DMS53 treated with DMSO at 0.1 percent for 48 hours (cell line): Measurements from ENCODE around the gene CTSD.
"Not testable (repeated sequence)": the region's sequence is repeated elsewhere in the genome, so short reads cannot be mapped to it uniquely, and the experiment has no call there.

Experiments
- DNase-seq: peaks from one replicate; lab custom pipeline; 2025; ENCODE audit not compliant: unreplicated experiment; lab: John Stamatoyannopoulos, UW

Gene CTSD

DNA sequence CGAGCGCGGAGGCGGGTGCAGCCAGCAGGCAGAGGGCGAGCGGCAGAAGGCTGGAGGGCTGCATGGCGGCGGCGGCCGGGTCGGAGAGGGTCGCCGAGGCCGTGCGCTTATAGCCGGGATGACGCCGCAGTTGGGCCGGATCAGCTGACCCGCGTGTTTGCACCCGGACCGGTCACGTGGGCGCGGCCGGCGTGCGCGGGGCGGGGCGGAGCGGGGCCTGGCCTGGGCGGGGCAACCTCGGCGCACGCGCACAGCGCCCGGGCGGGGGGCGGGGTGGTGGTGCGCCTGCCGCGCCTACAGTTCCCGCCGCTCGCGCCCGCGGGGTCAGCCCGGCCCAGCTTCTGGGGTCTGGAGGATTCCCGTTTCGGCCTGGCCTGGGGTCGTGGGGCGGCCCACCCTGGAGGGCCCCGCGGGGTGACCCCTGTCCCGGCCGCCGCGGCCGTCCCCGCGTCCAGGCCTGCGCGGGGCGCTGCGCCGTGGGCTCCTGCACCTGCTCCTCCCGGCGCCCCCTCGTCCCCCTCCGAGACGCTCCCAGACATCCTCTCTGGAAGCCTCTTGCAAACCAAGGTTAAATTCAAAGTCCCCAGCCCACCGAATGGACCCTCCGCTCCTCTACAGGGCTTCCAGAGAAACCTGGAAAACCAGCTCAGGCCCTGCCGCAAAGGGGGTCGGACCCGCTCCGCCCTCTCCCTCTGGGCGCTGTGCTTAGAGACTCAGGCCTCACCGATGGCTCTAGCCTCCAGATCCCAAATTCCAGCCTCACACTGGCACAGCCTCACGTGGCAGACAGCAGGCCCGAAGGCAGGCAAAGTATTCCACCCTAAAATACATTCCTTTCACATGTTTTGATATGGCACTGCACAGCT lies at the start of gene CTSD:
Gene CTSD (minus strand): TSS at position 132 of the 866 bp plus-strand sequence. CDS start 68 bp downstream, at position 64.
- DNase-seq, result peak; percentile 56

DNA sequence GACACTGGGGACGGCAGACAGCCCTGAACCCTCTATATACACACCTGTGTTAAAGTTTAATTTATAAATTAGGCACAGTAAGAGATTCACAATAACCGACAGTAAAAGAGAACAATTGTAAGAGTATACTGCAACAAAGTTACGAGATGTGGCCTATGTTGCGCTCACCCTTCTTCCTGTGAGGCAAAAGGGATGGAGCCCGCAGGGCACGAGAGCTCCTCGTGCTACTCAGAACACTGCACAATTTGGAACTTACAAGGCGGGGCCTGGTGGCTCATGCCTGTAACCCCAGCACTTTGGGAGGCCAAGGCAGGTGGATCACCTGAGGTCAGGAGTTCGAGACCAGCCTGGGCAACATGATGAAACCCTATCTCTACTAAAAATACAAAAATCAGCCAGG lies 49.6 kb upstream of the CTSD start:
- not testable (repeated sequence) for DNase-seq

DNA sequence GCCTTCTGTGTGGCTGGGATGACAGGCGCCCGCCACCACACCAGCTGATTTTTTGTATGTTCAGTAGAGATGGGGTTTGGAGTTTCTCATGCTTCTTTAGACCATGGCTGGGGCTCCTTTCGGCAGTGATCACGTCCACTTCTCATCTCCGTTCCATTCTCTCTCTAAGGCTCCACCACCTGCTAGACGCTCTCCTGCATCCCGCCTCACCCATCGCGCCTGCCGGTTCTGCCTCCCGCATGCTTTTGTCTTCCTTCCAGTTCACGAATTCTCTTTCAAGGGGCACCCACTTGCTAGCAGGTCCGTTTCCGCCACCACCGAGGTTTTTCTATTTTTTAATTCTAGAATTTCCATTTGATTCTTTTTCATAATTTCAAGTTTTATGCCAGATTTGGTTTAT lies 49.1 kb upstream of the CTSD start:
- DNase-seq, result no peak

DNA sequence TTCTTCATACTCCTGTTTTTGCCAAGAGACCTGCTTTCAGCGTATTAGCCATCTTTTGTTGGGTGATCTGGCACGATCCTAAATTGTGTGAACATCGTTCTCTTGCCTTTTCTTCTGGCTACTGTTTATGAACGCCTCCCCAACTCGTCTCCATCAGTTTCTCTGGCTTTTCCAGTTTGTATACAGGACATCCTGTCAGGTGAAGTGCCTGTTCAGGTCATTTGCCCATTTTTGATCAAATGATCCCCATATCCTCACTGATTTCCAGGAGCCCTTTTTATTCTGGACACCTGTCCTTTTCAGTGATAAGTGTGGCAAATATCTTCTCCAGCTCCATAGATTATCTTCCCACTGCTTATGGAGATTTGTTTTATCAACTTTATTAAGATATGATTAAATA lies 48.5 kb upstream of the CTSD start:
- DNase-seq, result no peak

DNA sequence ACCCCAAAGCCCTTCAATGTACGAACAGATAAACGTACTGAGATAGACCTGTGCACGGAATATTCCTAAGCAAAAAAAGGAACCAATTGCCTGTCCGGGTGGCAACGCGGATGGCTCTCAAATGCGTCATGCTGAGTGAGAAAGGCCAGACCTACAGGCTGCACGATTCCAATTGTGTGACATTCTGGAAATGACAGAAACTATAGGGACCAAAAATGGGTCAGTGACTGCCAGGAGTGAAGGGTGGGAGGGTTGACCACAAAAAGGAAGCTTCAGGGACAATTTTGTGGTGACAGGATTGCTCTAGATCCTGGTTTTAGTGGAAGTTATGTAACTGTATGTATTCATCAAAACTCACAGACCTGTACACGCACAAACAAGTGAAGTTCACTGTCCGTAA lies 47.0 kb upstream of the CTSD start:
- no peak for DNase-seq

DNA sequence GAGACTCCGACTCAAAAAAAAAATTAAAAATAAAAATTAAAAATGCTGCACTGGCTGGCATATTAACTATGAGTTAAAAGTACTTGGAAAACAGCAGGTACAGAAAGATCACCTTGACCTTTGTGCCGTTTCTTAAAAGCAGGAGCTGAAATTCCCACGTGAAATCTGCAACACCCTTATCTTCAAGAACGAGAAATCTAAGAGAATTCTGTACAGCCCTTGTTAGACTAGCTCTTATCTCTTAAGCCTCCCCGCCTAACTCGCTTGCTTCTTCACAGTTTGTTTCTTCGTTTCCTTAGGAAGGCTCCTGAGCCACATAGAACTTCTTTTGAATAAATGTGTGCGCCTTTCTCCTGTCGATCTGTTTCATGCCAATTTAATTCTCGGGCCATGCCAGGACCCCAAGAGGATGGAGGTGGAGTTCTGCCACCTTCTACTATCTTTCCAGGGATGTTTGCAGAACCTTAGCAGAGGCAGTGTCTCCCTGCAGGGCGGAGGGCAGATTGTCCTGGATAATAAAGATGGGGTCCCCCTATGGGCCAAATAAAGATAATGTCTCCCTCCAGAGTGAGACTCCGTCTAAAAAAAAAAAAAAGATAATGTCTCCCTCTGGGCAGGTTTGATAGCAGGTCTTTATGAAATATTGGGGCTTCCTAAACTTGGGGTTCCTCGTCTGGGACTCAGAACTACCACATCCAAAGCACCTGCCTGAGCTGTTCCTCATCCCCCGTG lies 43.7 kb upstream of the CTSD start:
- no peak for DNase-seq

DNA sequence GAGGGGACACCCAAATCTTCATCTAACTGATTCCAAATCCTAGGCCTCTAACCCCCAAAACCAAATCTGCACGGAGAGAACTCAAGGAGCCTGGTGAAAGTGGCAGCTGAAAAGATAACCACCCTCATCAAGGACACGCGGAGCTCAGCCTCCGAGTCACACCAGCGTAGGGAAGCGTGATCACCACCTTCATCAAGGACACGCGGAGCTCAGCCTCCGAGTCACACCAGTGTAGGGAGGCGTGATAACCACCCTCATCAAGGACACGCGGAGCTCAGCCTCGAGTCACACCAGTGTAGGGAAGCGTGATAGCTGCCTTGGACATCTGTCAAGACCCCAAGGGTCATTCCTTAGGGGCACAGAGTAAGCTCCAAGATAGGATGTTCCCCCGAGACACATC lies 41.8 kb upstream of the CTSD start:
- DNase-seq, result no peak

DNA sequence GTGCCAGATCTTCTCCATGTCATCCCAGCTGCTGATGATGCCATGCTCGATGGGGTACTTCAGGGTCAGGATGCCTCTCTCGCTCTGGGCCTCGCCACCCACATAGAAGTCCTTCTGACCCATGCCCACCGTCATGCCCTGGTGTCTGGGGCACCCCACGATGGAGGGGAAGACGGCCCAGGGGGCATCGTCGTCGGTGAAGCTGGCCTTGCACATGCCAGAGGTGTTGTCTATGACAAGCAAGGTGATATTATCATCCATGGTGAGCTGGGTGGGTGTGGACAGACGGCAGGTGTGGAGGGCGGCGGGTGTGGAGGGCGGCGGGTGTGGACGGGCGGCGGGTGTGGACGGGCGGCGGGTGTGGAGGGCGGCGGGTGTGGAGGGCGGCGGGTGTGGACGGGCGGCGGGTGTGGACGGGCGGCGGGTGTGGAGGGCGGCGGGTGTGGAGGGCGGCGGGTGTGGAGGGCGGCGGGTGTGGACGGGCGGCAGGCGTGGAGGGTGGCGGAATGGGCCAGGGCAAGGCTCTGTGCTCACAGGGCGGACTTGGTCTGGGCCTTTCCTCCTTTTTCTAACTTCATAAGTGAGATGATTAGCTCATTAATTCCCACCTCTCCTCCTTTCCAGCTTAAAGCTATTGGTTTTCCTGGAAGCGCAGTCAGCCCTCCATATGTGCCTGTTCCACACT lies 40.2 kb upstream of the CTSD start:
- not testable (repeated sequence) for DNase-seq

DNA sequence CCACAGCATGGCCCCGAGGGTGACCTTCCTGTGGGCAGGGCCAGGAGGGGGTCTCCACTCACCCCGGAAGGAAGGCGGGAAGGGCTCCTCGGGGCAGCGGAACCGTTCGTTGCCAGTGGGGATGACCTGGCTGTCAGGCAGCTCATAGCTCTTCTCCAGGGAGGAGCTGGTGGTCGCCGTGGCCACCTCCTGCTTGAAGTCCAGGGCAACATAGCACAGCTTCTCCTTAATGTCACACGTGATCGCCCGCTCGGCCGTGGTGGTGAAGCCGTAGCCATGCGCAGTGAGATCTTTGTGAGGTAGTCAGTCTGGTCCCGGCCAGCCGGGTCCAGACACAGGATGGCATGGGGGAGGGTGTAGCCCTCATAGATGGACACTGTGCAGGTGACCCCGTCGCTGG lies 39.5 kb upstream of the CTSD start:
- DNase-seq, result no peak

DNA sequence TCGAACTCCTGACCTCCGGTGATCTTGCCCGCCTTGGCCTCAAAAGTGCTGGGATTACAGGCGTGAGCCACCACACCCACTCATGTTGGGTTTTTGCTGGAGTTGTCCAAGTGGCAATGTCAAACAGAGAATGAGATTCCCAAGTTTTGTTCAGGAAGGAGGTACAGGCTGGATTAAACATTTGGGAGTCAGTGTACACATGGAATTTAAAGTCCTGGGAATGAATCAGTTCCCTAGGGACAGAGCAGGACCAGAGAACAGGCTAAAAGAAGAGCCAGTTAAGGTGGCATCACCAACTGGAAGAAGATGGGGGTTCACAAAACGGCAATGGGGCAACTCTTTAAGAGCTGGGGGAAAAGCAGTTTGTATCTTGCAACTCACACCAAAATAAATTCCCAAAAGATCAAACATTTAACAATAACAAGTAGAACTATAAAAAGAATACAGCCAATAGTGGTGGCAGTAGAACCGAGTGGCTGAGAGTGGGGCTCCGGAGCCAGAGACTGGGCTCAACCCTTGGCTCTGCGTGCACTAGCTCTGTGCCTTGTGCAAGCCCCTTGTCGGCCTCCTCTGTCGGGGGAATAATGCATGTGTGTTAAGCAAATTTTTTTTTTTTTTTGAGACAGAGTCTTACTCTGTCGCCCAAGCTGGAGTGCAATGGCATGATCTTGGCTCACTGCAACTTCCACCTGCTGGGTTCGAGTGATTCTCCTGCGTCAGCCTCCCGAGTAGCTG lies 33.8 kb upstream of the CTSD start:
- DNase-seq, result no peak

DNA sequence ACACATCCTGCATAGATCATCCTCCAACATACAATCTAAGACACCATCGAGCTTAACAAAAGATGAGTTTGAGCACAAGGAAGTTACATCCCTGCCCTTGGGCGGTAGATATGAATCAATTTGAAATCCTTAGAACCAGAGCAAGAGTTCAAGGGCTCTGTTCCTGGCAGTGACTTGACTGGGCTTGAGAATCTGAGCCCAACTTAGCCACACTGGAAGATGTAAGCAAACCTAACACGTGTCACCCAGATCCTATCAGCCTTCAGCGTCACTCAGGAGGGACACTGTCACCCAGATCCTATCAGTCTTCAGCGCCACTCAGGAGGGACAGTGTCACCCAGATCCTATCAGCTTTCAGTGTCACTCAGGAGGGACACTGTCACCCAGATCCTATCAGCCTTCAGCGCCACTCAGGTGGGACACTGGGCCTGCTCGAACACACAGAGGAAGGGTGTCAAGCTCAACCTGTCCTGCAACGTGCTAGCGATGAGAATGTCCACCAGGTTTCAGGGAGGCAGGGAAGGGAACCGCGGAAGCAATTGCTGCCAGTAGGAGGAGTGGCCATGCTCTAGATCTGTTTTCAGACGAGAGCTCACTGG lies 32.8 kb upstream of the CTSD start:
- DNase-seq, result no peak

DNA sequence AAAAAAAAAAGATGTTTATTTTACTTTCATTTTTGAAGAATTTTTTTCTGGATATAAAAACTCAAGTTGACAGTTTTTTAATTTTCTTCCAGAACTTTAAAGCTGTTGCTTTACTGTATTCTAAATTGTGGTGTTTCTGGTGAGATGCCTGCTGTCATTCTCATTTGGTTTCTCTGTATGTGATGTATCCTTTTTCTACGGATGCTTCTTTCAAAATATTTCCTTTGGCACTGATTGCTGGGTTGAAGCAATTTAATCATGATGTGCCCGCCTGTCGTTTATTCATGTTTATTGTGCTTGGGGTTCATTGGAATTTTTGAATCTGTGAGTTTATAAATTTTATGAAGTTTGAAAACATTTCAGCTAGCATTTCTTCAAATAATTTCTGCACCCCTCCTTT lies 29.4 kb upstream of the CTSD start:
- no peak for DNase-seq

DNA sequence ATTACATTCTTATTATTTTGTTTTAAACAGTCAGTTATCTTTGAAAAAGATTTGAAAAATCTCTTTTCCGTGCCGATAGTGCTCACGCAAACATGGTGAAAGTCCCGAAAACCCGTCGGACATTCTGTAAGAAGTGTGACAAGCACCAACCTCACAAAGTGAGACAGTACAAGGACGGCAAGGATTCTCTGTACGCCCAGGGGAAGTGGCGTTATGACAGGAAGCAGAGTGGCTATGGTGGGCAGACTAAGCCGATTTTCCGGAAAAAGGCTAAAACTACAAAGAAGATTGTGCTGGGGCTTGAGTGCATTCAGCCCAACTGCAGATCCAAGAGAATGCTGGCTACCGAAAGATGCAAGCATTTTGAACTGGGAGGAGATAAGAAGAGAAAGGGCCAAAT lies 28.7 kb upstream of the CTSD start:
- DNase-seq, result no peak

DNA sequence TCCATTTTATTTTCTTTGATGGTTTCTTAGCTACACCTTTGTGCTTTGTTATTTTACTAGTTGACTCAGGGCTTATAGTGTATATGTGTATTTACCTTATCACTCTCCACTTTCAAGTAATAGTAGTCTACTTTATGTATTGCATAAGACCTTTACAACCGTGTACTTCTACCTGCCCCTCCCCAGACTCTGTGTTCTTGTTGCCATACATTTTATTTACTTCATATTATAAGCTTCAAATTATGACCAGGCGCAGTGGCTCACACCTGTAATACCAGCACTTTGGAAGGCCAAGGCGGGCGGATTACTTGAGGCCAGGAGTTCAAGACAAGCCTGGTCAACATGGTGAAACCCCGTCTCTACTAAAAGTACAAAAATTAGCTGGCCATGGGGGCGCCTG lies 28.2 kb upstream of the CTSD start:
- no peak for DNase-seq

DNA sequence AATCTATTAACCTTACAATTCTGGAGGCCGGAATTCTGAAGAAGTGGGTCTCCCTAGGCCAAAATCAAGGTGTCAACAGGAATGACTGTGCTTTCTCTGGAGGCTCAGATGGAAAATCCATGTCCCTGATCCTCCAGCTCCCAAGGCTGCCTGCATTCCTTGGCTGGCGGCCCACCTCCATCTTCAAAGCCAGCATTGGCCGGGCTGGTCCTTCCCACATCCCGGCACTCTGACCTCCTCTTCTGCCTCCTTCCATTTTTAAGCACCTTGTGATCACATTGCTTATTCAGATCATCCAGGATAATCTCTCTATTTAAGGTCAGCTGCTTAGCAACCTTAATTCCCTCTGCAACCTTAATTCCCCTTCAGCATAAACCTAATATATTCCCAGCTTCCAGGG lies 22.7 kb upstream of the CTSD start:
- DNase-seq, result no peak

DNA sequence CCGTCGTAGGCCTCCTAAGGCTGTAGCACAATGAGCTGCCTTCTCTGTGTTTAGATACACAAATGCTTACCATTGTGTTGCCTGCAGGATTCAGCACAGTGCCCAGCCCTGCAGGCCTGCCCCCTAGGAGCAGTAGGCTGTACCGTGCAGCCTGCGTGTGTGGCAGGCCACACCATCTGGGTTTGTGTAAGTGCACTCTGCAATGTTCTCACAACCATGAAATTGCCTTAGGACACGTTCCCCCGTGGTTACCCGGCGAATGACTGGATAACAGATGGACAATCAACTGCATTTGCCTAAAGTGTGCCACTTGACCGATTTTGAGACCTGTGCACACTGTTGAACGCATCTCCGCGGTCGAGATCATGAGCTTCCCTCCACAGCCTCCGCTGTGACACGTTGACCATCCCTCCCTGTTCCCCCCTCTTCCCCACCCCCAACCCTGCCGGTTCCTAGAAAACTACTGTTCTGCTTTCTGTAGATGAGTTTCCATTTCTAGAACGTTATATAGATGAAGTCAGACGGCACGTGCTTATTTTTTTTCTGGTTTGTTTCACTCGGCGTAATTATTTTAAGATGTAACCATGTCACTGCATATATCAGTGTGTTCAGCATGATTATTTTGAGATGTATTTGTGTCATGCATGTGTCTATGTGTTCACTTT lies 22.2 kb upstream of the CTSD start:
- no peak for DNase-seq

DNA sequence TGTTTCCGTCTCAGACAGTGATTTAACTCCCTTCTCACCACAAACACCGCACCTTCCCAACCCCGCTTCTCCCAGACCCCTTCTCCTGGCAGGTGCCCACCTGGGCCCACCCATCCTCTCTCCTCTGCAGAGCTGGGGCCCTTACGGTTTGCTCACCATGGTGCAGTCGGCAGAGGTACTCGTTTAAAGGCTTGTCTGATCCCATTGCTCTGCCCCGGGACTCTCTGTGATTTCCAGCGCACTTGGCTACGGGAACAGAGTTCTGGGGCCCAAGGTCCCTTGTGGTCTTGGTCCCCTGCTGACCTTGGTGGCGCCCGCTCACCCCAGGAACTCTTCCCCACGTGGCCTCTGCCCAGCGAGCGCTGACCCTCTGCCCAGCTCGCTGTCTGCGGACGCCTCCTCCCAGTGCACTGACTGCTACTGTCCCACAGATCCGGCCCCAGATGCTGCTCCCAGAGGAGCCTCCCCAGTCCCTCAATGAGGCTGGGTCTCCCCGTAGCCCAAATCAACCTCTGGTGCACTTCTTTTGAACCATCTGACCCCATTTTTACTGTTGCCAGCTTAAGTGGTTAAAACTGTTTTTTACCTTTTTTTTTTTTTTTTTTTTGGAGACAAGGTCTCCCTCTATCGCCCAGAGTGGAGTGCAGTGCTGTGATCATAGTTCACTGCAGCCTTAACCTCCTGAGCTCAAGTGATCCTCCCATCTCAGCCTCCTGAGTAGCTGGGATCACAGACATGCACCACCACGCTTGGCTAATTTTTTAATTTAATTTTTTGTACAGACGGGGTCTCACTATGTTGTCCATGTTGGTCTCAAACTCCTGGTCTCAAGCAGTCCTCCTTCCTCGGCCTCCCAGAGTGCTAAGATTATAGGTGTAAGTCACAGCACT lies 21.3 kb upstream of the CTSD start:
- no peak for DNase-seq

DNA sequence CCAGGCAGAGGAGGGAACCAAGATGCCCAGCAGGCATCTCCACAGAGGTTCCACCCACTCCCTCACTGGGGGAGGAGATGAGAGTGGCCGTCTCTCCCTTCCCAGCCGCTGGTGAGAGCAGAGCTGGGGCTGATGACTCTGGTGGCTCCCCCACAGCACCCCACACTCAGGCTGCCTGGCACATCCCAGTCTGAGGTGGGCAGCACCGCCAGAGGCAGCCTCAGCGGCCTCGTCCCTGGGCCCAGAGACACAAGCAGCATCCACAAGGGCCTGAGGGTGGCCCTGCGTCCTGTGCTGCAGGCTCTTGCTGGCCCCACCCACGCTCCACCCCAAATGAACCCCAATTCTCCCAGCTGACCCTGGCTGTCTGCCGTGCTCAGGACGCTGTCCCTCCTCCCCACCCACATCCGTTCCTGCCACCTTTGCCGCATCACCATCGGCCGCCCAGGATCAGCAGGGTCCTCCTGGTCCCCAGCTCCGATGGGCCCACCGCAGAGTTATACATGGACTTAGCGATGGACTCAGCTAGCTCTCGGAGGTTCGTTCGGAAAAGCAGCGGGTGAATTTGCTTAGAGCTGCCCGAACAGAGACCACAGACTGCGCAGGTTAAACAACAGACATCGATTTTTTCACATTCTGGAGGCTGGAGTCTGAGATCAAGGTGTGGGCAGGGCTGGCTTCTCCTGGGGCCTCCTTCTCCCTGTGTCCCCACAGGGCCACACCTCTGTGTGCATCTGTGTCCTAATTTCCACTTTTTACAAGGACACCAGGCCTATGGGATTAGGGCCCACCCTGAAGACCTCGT lies 20.2 kb upstream of the CTSD start:
- DNase-seq, result no peak
